CD14-positive monocyte (primary cell): ENCODE data around the gene EGLN3. TPM values are rescaled to one million over a fixed set of nuclear protein-coding genes. Genes with fewer than 3 reads are reported as not detected.

Source experiments
- DNase-seq, 3 donors: peaks; one replicate each; pipeline ENCODE4 v3.0.0-alpha.2; 2011 to 2022
- H2AFZ ChIP-seq: 2 replicates; pipeline ENCODE4 v1.6.0; 2012; ENCODE audit warnings: mild to moderate bottlenecking, low read depth, low read length, inconsistent platforms; ENCODE audit not compliant: insufficient read depth, poor library complexity, severe bottlenecking
- H3K27ac ChIP-seq, 2 donors: 1 replicate in 1 of 2; 2 replicates in 1 of 2; pipeline ENCODE4 v1.5.1; 2012 to 2013; ENCODE audit warnings: low read length in 2 of 2, control low read depth in 1 of 2, inconsistent platforms in 1 of 2, low read depth in 1 of 2, mild to moderate bottlenecking in 1 of 2
- H3K27me3 ChIP-seq, 2 donors: one replicate each; pipeline versions ENCODE4 v1.6.0 to v1.6.1; 2011 to 2013; ENCODE audit warnings: low read length in 2 of 2; ENCODE audit not compliant: control insufficient read depth in 2 of 2, insufficient read depth in 2 of 2
- H3K36me3 ChIP-seq, 2 donors: replicated peaks in 1 of 2; 1 replicate in 1 of 2; 2 replicates in 1 of 2; pipeline versions ENCODE4 v1.5.1 to v1.6.1; 2012 to 2013; ENCODE audit warnings: low read length in 2 of 2, control low read depth in 1 of 2, inconsistent platforms in 1 of 2, mild to moderate bottlenecking in 1 of 2; ENCODE audit not compliant: insufficient read depth in 2 of 2, control insufficient read depth in 1 of 2
- H3K4me1 ChIP-seq, 2 donors: 1 replicate in 1 of 2; 2 replicates in 1 of 2; pipeline versions ENCODE4 v1.5.1 to v1.6.1; 2012 to 2013; ENCODE audit warnings: low read length in 2 of 2, control low read depth in 1 of 2, inconsistent platforms in 1 of 2, mild to moderate bottlenecking in 1 of 2, moderate library complexity in 1 of 2; ENCODE audit not compliant: insufficient read depth in 2 of 2, control insufficient read depth in 1 of 2
- H3K4me2 ChIP-seq: replicated peaks from 2 replicates; pipeline ENCODE3; 2012; ENCODE audit warnings: low read length, moderate library complexity, mild to moderate bottlenecking; ENCODE audit not compliant: poor library complexity, severe bottlenecking; ENCODE audit errors: extremely low read depth
- H3K4me3 ChIP-seq, 3 experiments: fragments of 200-600 bp in 1 of 3; sonication (generic) in 1 of 3; replicated peaks in 1 of 3; 1 replicate in 2 of 3; 2 replicates in 1 of 3; pipeline ENCODE4 v1.5.1; 2011 to 2013; ENCODE audit warnings: low read length in 3 of 3, mild to moderate bottlenecking in 3 of 3, control low read depth in 2 of 3, low read depth in 2 of 3, inconsistent platforms in 1 of 3, moderate library complexity in 1 of 3
- H3K79me2 ChIP-seq: 2 replicates; pipeline ENCODE4 v1.6.0; 2012; ENCODE audit warnings: mild to moderate bottlenecking, control low read depth, inconsistent platforms, low read length, moderate library complexity; ENCODE audit not compliant: insufficient read depth
- H3K9ac ChIP-seq: 2 replicates; pipeline ENCODE4 v1.6.0; 2017; ENCODE audit warnings: low read length, mild to moderate bottlenecking; ENCODE audit not compliant: insufficient read depth, poor library complexity, severe bottlenecking
- H3K9me3 ChIP-seq, 2 donors: replicated peaks in 1 of 2; 1 replicate in 1 of 2; 2 replicates in 1 of 2; pipeline versions ENCODE4 v1.5.1 to v1.6.1; 2012 to 2013; ENCODE audit warnings: low read length in 2 of 2, control low read depth in 1 of 2; ENCODE audit not compliant: control insufficient read depth in 1 of 2, insufficient read depth in 1 of 2
- H4K20me1 ChIP-seq: 2 replicates; pipeline ENCODE4 v1.6.0; 2012; ENCODE audit warnings: mild to moderate bottlenecking, low read length, control low read depth, moderate library complexity; ENCODE audit not compliant: insufficient read depth
- H3K27ac Mint-ChIP-seq, 7 donors: one replicate each; pipeline ENCODE4 v1.8.0; 2020; ENCODE audit warnings: mild to moderate bottlenecking in 7 of 7, mixed read lengths in 7 of 7, moderate library complexity in 6 of 7, inconsistent platforms in 2 of 7
- H3K27me3 Mint-ChIP-seq, 3 donors: one replicate each; pipeline ENCODE4 v1.8.0; 2021 to 2022; ENCODE audit warnings: low read depth in 3 of 3, mild to moderate bottlenecking in 3 of 3, mixed read lengths in 3 of 3, moderate library complexity in 3 of 3, inconsistent platforms in 1 of 3
- H3K36me3 Mint-ChIP-seq, 2 donors: one replicate each; pipeline ENCODE4 v1.8.0; 2020; ENCODE audit warnings: mixed read lengths in 2 of 2, inconsistent platforms in 1 of 2, mild to moderate bottlenecking in 1 of 2
- H3K4me1 Mint-ChIP-seq: one replicate; pipeline ENCODE4 v1.8.0; 2020; ENCODE audit warnings: mild to moderate bottlenecking, mixed read lengths
- H3K4me3 Mint-ChIP-seq, 2 donors: one replicate each; pipeline ENCODE4 v1.8.0; 2020; ENCODE audit warnings: mild to moderate bottlenecking in 2 of 2, mixed read lengths in 2 of 2, moderate library complexity in 1 of 2
- H3K9me3 Mint-ChIP-seq, 7 donors: one replicate each; pipeline ENCODE4 v1.8.0; 2020 to 2022; ENCODE audit warnings: mixed read lengths in 7 of 7, mild to moderate bottlenecking in 6 of 7, moderate library complexity in 6 of 7, inconsistent platforms in 2 of 7
- CTCF ChIP-seq: fragments of 200-600 bp; IDR thresholded peaks from one replicate; pipeline ENCODE4 v1.8.0; 2022; ENCODE audit warnings: antibody characterized with exemption, mild to moderate bottlenecking
- WGBS: methylation state at CpG from one replicate; pipeline ENCODE4 v1.1.5; 2013; ENCODE audit warnings: missing lambda C conversion rate; ENCODE audit not compliant: insufficient coverage; 5-methylcytosine and 5-hydroxymethylcytosine counted together
- intact Hi-C, 2 donors: fragments of 100-400 bp; cut with micrococcal nuclease; formaldehyde crosslinking; loops; one replicate each; pipeline versions ENCODE4 v1.15.0 to v1.15.1; 2023
- polyA plus RNA-seq, 3 donors: library from polyadenylated mRNA; depleted of rRNA in 1 of 3; unstranded in 2 of 3; stranded (reverse) in 1 of 3; fragments of 300-500 nt in 2 of 3; fragments of >200 nt in 1 of 3; fragmentation: Illumina TruSeq in 2 of 3; gene quantifications; 1 replicate in 2 of 3; 2 replicates in 1 of 3; pipeline ENCODE4 v1.2.3, GENCODE V29; 2012 to 2021

Gene EGLN3
- polyA plus RNA-seq, 3 donors, result 0.03 to 0.06 TPM; not detected in 1

- Histone ChIP-seq H3K4me3 (no peak overlapping the region), H3K9ac (no peak overlapping the region), H3K4me1 (no peaks in the 10 kb centered on the region), H3K4me2 (no peak overlapping the region), H3K79me2 (no peaks in the 10 kb centered on the region), H3K27ac (no peak overlapping the region), H2AFZ (no peak overlapping the region), H3K9me3 (no peaks in the 10 kb centered on the region), H4K20me1 (no peaks in the 10 kb centered on the region), H3K36me3 (no peaks in the 10 kb centered on the region), H3K27me3 (no peaks in the 10 kb centered on the region)
- Mint-ChIP-seq H3K4me3 (no peak overlapping the region), H3K9me3 (peaks cover 1 to 11% (median 5%) of the 10 kb centered on the region in 7 donors), H3K27me3 (peaks cover 0 to 1% (median 0%) of the 10 kb centered on the region in 3 donors), H3K36me3 (no peaks in the 10 kb centered on the region), H3K4me1 (no peaks in the 10 kb centered on the region), H3K27ac (no peak overlapping the region)
- intact Hi-C loops, result no loop called here
- TF ChIP-seq CTCF, result no peak
- no CpG with 5 or more reads among the region's 1 CpG for WGBS
- DNase-seq, result no peak
Observed at GRCh38 chr14:33894339-33894738, 56.5 kb downstream of the EGLN3 start.

GRCh38 chr14:33891700-33892099 is 59.2 kb downstream of the EGLN3 start:
- Histone ChIP-seq H3K27me3 (no peaks in the 10 kb centered on the region), H4K20me1 (no peaks in the 10 kb centered on the region), H3K9ac (no peak overlapping the region), H3K4me2 (no peak overlapping the region), H3K9me3 (peaks cover 0 to 4% of the 10 kb centered on the region in 2 donors), H3K79me2 (no peaks in the 10 kb centered on the region), H2AFZ (no peak overlapping the region), H3K27ac (no peak overlapping the region), H3K36me3 (no peaks in the 10 kb centered on the region), H3K4me3 (no peak overlapping the region), H3K4me1 (no peaks in the 10 kb centered on the region)
- intact Hi-C loops, result no loop called here
- Mint-ChIP-seq H3K9me3 (peaks cover 7 to 20% (median 13%) of the 10 kb centered on the region in 7 donors), H3K4me1 (no peaks in the 10 kb centered on the region), H3K27ac (no peak overlapping the region), H3K27me3 (peaks cover 0 to under 1% (median 0%) of the 10 kb centered on the region in 3 donors), H3K4me3 (no peak overlapping the region), H3K36me3 (no peaks in the 10 kb centered on the region)
- no peak for TF ChIP-seq CTCF
- no peak for DNase-seq
- no CpG with 5 or more reads among the region's 1 CpG for WGBS
